SU-DHL-6 (cell line): ENCODE measurements around the gene LYL1.
A peak's percentile ranks its signal among the peaks of the same experiment; 100 is the strongest.
"Not testable (repeated sequence)": the region's sequence is repeated elsewhere in the genome, so short reads cannot be mapped to it uniquely, and the experiment has no call there.

ENCODE experiments used
- H2AFZ ChIP-seq: fragments of 200-600 bp; sonication (generic); 2 replicates; pipeline ENCODE4 v1.6.1; 2014; ENCODE audit warnings: low read depth, mild to moderate bottlenecking, moderate library complexity, mixed read lengths, antibody characterized with exemption, low read length; ENCODE audit not compliant: severe bottlenecking
- H3F3A ChIP-seq: fragments of 200-600 bp; shearing (Covaris generic); 2 replicates; pipeline ENCODE4 v1.6.0; 2016; ENCODE audit warnings: antibody characterized with exemption, mild to moderate bottlenecking; ENCODE audit not compliant: insufficient read depth
- H3K27ac ChIP-seq: fragments of 200-600 bp; sonication (generic); 2 replicates; pipeline ENCODE4 v1.5.1; 2016; ENCODE audit warnings: low read depth, mild to moderate bottlenecking, low read length, moderate library complexity, mixed read lengths
- H3K27me3 ChIP-seq: fragments of 200-600 bp; sonication (generic), shearing (Covaris generic); 2 replicates; pipeline ENCODE4 v1.6.0; 2014; ENCODE audit warnings: mild to moderate bottlenecking, low read length
- H3K36me3 ChIP-seq: fragments of 200-600 bp; sonication (generic); 2 replicates; pipeline ENCODE4 v1.6.1; 2014; ENCODE audit warnings: mild to moderate bottlenecking, low read length, mixed read lengths
- H3K4me2 ChIP-seq: fragments of 300-600, 200-600 bp; shearing (Covaris generic), sonication (generic); 2 replicates; pipeline ENCODE4 v1.6.0; 2014; ENCODE audit warnings: low read length, low read depth, mild to moderate bottlenecking; ENCODE audit not compliant: poor library complexity, severe bottlenecking
- H3K4me3 ChIP-seq: fragments of 200-600 bp; sonication (generic); 2 replicates; pipeline ENCODE4 v1.5.1; 2014; ENCODE audit warnings: antibody characterized with exemption, low read length, mild to moderate bottlenecking, mixed read lengths; ENCODE audit not compliant: insufficient read depth, poor library complexity, severe bottlenecking
- H3K79me2 ChIP-seq: fragments of 200-600 bp; sonication (generic); 2 replicates; pipeline ENCODE4 v1.6.1; 2014; ENCODE audit warnings: mild to moderate bottlenecking, low read length, moderate library complexity; ENCODE audit not compliant: insufficient read depth
- H3K9ac ChIP-seq: fragments of 200-600 bp; sonication (generic); 2 replicates; pipeline ENCODE4 v1.7.0; 2014; ENCODE audit warnings: mild to moderate bottlenecking, low read length
- H3K9me2 ChIP-seq: fragments of 200-600 bp; sonication (generic); replicated peaks from 2 replicates; pipeline ENCODE4 v1.6.1; 2014; ENCODE audit warnings: low read length; ENCODE audit not compliant: insufficient read depth
- H3K9me3 ChIP-seq: fragments of 200-600 bp; sonication (generic); 2 replicates; pipeline ENCODE4 v1.6.1; 2014; ENCODE audit warnings: low read length, mixed read lengths; ENCODE audit not compliant: insufficient read depth
- H4K20me1 ChIP-seq: fragments of 200-600 bp; sonication (generic); 2 replicates; pipeline ENCODE4 v1.6.1; 2014; ENCODE audit warnings: low read depth, mild to moderate bottlenecking, antibody characterized with exemption, low read length, moderate library complexity, mixed read lengths
- CTCF ChIP-seq: fragments of 200-600 bp; sonication (generic); IDR thresholded peaks from one replicate; pipeline ENCODE4 v1.5.1; 2017; ENCODE audit warnings: antibody characterized with exemption, mild to moderate bottlenecking, low read length, moderate library complexity; ENCODE audit not compliant: insufficient read depth, poor library complexity, severe bottlenecking
- EZH2phosphoT487 ChIP-seq: fragments of 200-600 bp; sonication (generic), shearing (Covaris generic); conservative IDR thresholded peaks from 2 replicates; pipeline ENCODE4 v1.6.1; 2018; ENCODE audit warnings: mild to moderate bottlenecking, antibody characterized with exemption, low read length, moderate library complexity, mixed read lengths

Gene LYL1

GRCh38 chr19:13150187-13150930 is 47.7 kb upstream of the LYL1 start, which contains the start of the genes IER2 and STX10:
Gene IER2 (plus strand): TSS chr19:13150411. CDS start chr19:13153187, 2,776 bp downstream.
Gene STX10 (minus strand): TSS chr19:13150375. CDS start chr19:13150173, 202 bp downstream.
- Histone ChIP-seq H3K27me3 (no peaks in the 10 kb centered on the region), H3K9ac (peak within 1 kb of the TSS; percentile 91), H2AFZ (peak within 1 kb of the TSS; percentile 64), H3K4me3 (peak within 1 kb of the TSS; percentile 75), H3K9me2 (no peaks in the 10 kb centered on the region), H3K4me2 (peak within 1 kb of the TSS; percentile 97), H3K36me3 (no peaks in the 10 kb centered on the region; the same call in 1 of the 2 replicates), H4K20me1 (no peaks in the 10 kb centered on the region; the same call in 1 of the 2 replicates), H3K27ac (peak within 1 kb of the TSS; percentile 90), H3F3A (peaks cover 13% of the 10 kb centered on the region), H3K79me2 (peaks cover 19% of the 10 kb centered on the region), H3K9me3 (no peaks in the 10 kb centered on the region)
- TF ChIP-seq EZH2phosphoT487 (no peak), CTCF (peak; percentile 22)

DNA sequence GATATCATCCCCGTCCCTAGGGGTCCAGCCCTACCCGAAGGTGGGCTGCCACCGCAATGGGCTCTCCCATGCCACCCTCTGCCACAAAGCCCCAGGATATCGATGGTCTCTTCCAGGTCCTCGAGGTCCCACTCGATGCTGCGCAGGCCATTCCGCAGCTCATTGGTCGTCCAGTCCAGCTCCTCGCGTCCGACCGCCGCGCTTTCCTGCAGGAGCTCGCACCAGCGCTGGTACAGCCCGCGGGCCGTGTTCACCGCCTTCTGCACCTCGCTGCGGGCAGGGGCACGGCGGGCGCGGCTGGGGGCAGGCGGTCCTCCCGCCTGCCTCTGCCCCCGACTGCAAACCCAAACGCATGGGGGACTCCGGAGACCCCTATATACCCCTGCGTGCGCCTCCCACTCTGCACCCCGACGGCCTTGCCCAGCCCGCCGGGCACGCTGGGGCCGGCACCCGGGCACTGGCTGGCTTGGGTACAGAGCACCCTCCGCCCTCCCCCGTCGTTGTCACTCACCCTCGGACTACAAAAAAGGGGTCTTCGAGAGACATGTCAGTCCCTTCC is 47.0 kb upstream of the LYL1 start:
- Histone ChIP-seq H4K20me1 (no peaks in the 10 kb centered on the region; the same call in 1 of the 2 replicates), H3K9me2 (no peaks in the 10 kb centered on the region), H3F3A (peaks cover 6% of the 10 kb centered on the region), H3K9ac (peak overlapping the region; percentile 91), H3K27me3 (no peaks in the 10 kb centered on the region), H3K79me2 (peaks cover 19% of the 10 kb centered on the region), H3K4me3 (peak overlapping the region; percentile 75), H3K36me3 (no peaks in the 10 kb centered on the region; the same call in 1 of the 2 replicates), H2AFZ (peak overlapping the region; percentile 64), H3K9me3 (no peaks in the 10 kb centered on the region), H3K4me2 (peak overlapping the region; percentile 97), H3K27ac (peak overlapping the region; percentile 40)
- no peak for TF ChIP-seq CTCF
- TF ChIP-seq EZH2phosphoT487: no peak

GRCh38 chr19:13149173-13149627 is 46.5 kb upstream of the LYL1 start:
- H3K36me3 ChIP-seq, H3F3A ChIP-seq, H3K9me3 ChIP-seq, H3K27me3 ChIP-seq, H4K20me1 ChIP-seq, H3K9me2 ChIP-seq: not testable (repeated sequence)
- peaks cover 18% of the 10 kb centered on the region for H3K79me2 ChIP-seq
- H3K27ac ChIP-seq: peak overlapping the region; percentile 40
- peak overlapping the region; percentile 97 for H3K4me2 ChIP-seq
- peak overlapping the region; percentile 75 for H3K4me3 ChIP-seq
- H3K9ac ChIP-seq: peak overlapping the region; percentile 91
- peak overlapping the region; percentile 64 for H2AFZ ChIP-seq
